SK-N-SH treated with all-trans-retinoic acid at 6 μM for 48 hours (cell line): Measurements from ENCODE around the gene CRY1.

Experiments used
- GLIS3 ChIP-seq: fragments of 250-450 bp; sonication (Bioruptor Pico); IDR thresholded peaks from 2 replicates; pipeline ENCODE4 v1.5.0; 2020; ENCODE audit warnings: mild to moderate bottlenecking, moderate library complexity
- PATZ1 ChIP-seq: fragments of 250-450 bp; sonication (Bioruptor Pico); IDR thresholded peaks from 2 replicates; pipeline ENCODE4 v1.8.0; 2020; ENCODE audit warnings: mild to moderate bottlenecking, moderate library complexity, borderline replicate concordance
- TCF4 ChIP-seq: fragments of 250-450 bp; sonication (Bioruptor Pico); IDR thresholded peaks from 2 replicates; pipeline ENCODE4 v1.8.0; 2021; ENCODE audit warnings: mild to moderate bottlenecking, moderate library complexity, borderline replicate concordance
- TOX ChIP-seq: fragments of 250-450 bp; sonication (Bioruptor Pico); IDR thresholded peaks from 2 replicates; pipeline ENCODE4 v1.8.0; 2021; ENCODE audit warnings: mild to moderate bottlenecking, moderate library complexity, borderline replicate concordance
- ZNF565 ChIP-seq: fragments of 450-650 bp; formaldehyde crosslinking; conservative IDR thresholded peaks from 2 replicates; pipeline ENCODE4 v1.5.0; 2020; ENCODE audit warnings: low read depth, mild to moderate bottlenecking, moderate library complexity

- TF ChIP-seq PATZ1 (CRISPR knock-in tag) (no peak), TOX (no peak), ZNF565 (CRISPR knock-in tag) (no peak), GLIS3 (CRISPR knock-in tag) (no peak), TCF4 (no peak)
Measured at GRCh38 chr12:107011519-107011918, 81.8 kb downstream of the CRY1 start.
